Activated T-helper 9 cell treated with anti-CD3 and anti-CD28 coated beads, Interleukin-2, amount 50 U/mL, for 16 hours (primary cell): ENCODE data around the gene RAB40C.
"Not testable (repeated sequence)": the region's sequence is repeated elsewhere in the genome, so short reads cannot be mapped to it uniquely, and the experiment has no call there.

Source experiments
- DNase-seq: peaks from one replicate; pipeline ENCODE4 v3.0.0-alpha.2; 2020; ENCODE audit warnings: low read depth

RAB40C gene

DNA sequence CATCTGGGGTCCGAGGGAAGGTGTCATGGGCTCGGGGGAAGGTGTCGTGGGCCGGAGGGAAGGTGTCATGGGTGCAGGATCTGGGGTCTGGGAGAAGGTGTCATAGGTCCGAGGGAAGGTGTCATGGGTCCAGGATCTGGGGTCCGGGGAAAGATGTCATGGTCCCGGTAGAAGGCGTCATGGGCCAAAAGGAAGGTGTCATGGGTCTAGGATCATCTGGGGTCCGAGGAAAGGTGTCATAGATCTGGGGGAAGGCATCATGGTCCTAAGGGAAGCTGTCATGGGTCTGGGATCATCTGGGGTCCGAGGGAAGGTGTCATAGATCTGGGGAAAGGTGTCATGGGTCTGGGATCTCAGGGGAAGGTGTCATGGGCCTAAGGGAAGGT lies 942 bp downstream of the RAB40C start:
- DNase-seq = no peak

DNA sequence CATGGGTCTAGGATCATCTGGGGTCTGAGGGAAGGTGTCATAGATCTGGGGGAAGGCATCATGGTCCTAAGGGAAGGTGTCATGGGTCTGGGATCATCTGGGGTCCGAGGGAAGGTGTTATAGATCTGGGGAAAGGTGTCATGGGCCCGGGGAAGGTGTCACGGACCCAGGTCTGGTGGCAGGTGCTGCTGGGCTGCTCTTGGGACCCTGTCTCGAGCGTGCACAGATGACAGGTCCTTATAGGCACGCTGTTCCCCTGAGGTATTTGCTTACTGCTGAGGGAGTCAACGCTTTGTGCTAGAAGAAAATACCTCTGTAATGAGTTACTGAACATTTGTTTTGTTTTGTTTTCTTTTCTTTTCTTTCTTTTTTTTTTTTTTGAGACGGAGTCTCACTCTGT lies 1.4 kb downstream of the RAB40C start:
- no peak for DNase-seq

DNA sequence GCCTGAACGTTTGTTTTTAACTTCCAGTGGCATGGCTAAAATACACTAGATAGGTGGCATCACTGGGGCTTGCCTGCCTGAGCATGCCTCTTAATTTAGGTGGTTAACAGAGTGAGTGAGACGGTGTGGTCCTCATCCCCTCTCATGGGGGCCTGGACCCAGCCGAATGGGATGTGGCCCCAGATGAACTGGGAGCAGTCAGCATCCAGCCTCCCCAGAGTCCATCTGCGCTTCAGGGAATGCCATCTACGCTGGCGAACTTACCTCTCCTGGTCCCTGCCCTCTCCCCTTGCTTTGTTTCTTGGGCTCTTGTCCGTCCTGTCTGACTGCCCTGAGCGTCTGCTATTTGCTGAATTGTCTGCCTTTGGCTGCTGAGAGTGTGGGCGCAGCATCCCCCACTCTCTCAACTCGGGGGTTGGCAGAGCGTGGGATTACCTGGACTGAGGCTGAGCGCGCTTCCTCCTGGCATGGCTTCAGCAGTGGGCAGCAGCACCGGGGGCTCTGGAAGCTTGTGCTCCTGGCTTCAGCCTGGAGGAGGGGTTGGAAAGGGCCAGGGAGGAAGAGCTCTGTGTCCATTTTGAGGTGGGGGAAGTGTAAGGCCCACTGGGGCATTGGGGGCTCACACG lies 2.1 kb downstream of the RAB40C start:
- DNase-seq = no peak

DNA sequence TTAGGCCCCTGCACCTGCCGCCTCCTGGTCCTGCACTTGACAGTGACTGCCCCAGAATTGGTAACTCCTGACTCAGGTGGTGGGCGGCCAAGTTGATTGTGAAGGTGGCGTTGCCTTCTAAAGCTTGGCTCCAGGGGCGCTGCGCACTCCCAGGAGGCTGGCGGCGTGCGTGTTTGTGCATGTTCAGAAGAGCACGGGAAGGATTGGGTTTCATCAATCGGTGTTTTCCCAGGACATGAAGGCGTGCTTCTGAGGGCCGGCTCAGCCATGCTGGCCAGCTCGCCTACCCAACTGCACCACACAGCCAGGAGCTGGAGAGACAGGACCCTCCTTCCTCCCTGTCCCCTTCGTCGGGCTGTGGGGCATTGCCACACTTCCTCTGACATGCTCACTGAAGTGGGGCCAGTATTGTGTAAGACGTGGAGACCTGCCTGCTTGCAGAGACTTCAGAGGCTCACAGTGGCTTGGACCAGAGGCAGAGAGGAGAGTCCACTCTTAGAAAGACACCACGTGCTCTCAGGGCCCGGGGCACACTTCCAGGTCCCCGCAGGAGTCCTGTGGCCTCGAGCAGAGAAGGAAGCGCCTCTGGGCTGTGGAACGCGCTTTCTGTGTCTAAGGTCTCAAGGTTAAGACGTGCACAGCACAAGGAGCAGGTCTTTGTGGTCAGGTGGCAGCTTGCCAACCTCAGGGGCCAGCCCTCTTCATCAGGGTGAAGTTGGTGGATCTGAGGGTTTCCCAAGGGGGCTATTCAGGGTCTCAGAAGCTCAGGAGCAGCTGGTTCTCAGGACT lies 2.8 kb downstream of the RAB40C start:
- DNase-seq = no peak

DNA sequence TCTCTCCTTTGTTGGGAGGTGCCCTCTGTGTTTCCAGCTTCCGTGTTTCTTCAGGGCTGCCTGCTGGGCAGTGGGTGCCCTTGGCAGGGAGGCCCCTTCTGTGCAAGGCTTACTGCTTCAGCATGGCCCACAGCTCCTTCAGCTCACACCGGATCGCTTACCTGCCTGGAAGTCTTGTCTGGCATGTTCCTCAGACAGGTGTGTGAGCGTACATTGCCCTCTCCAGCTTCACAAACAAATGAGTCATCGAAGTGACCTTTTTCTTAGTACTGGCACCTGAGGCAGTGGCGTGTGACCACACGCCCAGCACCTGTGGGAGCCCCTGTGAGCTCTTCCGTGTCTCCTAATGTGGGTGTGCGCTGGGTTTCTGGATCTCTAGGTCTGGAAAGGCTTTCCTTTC lies 3.5 kb downstream of the RAB40C start:
- no peak for DNase-seq

- no peak for DNase-seq
These were observed 3.9 kb downstream of the RAB40C start for GRCh38 chr16:593807-594206.

DNA sequence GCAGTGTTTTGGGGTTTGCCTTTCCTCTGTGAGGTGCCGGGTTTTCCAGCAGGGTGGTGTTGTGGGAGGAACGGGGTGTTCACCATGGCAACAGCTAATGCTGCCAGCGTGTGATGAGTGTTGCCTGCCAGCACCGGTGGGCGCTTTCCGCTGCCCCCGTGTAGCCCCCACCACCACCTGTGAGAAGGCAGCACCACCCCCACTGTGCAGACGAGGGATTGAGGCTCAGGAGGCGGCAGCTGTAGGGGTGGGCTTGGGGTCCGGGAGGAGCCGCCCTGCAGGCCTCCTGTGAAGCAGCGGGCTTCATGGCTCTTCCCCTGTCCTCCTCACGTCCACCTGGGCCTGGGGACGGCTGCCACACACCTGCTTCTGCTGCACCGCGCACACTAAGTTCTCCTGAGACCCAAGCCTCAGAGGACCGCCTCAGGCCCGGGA lies 5.2 kb downstream of the RAB40C start:
- DNase-seq = no peak

GRCh38 chr16:595942-596735 lies 6.3 kb downstream of the RAB40C start:
- DNase-seq = no peak

GRCh38 chr16:596736-597060 lies 6.8 kb downstream of the RAB40C start:
- no peak for DNase-seq

DNA sequence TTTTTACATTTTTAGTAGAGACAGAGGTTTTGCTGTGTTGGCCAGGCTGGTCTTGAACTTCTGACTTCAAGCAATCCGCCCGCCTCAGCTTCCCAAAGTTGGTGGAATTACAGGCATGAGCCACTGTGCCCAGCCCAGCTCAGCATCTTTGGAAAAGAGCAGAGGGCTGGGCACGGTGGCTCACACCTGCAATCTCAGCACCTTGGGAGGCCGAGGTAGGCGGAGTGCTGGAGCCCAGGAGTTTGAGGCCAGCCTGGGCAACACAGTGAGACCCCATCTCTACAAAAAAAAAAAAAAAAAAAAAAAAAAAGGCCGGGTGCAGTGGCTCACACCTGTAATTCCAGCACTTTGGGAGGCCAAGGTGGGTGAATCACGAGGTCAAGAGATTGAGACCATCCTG lies 7.8 kb downstream of the RAB40C start:
- not testable (repeated sequence) for DNase-seq

- no peak for DNase-seq
These were observed 9.2 kb downstream of the RAB40C start for GRCh38 chr16:598823-599739.

- no peak for DNase-seq
These were observed 10.9 kb downstream of the RAB40C start for GRCh38 chr16:600781-601180.

GRCh38 chr16:603933-604332 lies 14.1 kb downstream of the RAB40C start:
- DNase-seq = no peak

DNA sequence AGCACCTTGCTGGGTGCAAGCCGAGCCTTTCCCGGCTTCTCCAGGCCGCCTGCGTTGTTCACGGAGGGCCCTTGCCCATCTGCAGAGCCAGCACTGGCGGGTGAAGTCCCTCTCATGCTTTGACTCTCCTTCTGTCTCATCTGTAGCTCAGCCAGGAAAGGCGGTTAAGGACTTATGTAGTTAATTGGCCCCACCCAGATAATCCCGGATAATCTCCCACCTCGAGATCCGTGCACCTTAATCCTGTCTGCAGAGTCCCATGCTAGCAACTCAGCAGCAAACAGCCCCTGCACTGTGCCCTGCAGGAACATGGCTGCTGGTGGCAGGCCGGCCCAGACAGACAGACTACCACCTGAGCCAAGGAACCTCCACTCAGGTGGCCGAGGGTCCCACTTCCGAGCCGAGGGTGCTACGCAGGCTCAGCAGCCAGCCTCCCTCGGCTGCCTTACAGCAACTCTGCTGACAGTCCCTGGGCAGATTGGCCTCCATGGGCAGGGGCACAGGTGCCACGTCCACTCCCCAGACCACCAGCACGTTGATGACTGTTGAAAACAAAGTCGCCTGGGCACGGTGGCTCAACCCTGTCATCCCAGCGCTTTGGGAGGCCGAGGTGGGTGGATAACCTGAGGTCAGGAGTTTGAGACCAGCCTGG lies 16.9 kb downstream of the RAB40C start:
- no peak for DNase-seq

- no peak for DNase-seq
These were observed 18.2 kb downstream of the RAB40C start for GRCh38 chr16:608019-608418.

GRCh38 chr16:609316-609715 lies 19.4 kb downstream of the RAB40C start:
- no peak for DNase-seq

GRCh38 chr16:609984-610383 lies 20.1 kb downstream of the RAB40C start:
- DNase-seq = no peak

- DNase-seq = peak; percentile 44
These were observed 20.9 kb downstream of the RAB40C start for GRCh38 chr16:610513-611381.

GRCh38 chr16:615122-615521 lies 25.3 kb downstream of the RAB40C start:
- DNase-seq = no peak

- no peak for DNase-seq
These were observed 27.1 kb downstream of the RAB40C start for GRCh38 chr16:616733-617586.
